GM21529 (cell line): ENCODE data around the gene HOXA7.

ENCODE experiments used
- ATAC-seq: cut with Tn5 transposase; IDR thresholded peaks from one replicate; pipeline ENCODE4 v1.9.1; 2021; ENCODE audit not compliant: unreplicated experiment

HOXA7 gene

DNA sequence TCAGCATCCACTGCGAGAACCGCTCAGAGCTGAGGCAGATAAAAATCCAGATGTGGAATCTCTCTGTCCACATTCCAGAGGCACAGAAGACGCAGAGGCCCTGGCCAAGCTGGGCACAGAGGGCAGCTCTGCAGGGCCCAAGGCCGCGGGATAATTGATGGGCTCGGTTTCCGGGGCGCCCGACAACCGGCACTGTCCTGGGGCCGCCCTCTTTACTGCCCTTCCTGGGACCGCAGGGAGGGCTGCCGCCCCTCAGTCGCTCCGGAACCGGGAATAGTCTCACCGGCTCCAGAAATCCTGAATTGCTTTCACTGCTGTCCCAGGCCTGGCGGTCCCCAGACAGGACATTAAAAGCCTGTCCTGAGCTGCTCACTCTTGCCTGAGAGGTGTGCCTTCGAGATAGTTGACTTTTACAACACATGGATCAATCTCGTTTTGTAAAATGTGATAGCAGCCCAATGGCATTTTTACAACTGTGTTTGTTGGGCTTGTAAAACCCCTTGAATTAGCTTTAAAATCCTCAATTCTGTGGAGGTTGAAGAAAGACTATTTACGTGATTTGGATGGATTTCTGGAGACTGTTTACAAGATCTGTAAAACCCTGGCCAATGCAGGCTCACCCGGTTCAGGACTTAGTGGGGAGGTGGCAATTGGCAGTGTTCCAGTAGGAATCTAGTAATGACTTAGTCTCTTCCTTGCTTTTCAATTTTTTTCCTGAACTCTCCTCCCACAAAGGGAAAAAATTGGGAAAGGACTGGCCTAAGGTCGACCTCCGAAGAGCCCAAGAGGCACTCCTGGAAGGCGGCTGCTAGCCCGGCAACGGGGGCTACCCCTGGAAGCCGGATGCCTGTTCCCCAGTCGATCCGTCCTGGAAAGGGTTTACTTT, 7.5 kb downstream of the HOXA7 start:
- no peak for ATAC-seq

- no peak for ATAC-seq
These were observed 8.3 kb downstream of the HOXA7 start for GRCh38 chr7:27148031-27148755.

DNA sequence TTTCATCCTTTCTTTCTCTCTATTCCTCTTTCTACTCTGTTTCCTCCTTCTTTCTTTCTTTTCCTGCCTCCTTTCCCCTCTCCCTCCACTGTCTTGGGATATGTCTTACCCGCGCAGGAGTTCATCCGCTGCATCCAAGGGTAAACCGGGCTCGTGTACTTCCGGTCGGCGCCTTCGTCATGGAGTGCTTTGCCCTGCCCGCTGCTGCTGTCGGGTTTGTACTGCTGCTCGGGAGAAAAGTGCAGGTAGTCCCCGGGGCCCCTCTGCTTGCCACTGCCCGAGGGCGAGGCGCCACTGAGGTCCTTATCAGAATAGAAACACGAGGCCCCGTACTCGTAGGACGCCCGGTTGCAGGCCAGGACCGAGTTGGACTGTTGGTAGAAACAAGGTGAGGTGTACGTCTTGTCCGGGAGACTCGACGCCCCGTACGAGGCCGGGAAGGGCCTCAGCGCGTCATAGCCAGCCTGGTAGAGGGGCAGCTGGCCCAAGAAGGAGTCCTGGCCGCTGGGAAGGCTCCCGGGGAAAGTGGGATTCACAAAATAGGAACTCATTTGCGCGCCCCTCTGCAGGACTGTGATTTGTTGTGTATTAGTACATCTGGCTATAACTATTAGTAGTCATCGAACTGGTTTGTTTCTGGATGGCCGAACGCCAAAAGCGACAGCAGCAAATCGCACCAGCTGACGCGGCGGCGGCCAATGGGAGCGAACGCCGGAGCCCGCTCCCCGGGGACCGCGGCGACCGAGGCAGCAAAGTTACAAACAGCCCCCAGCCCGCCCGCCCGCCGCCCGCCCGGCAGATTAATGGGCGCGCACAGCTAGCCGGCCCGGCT, 9.1 kb downstream of the HOXA7 start, which contains the start of gene HOXA6:
Gene HOXA6, minus strand, starts transcription at position 576 of the 832 bp plus-strand sequence. Its CDS starts 25 bp downstream, at position 551.
- no peak for ATAC-seq

GRCh38 chr7:27146491-27147198, 9.8 kb downstream of the HOXA7 start:
- no peak for ATAC-seq

DNA sequence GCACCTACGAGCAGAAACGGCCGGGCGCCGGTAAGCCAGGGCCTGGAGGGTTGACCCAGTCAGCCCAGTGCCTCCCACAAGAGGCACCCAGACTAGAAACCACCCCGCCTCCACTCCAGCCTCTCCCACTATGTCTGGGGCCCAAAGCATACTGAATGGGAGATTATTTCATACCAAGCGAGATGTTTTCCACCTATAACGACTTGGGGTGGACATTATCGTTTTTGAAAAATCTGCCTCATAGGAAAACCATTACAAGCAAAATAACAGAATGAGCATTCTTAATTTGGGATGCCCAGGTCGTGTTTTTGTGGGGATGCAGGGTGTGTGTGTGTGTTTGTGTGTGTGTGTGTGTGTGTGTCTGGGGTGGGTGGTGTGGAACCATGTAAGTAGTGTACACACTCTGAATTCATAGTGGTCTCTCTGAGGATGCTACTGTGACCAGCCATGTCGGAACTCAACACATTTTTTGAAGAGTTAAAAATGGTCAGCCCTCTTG, 10.5 kb downstream of the HOXA7 start:
- no peak for ATAC-seq

DNA sequence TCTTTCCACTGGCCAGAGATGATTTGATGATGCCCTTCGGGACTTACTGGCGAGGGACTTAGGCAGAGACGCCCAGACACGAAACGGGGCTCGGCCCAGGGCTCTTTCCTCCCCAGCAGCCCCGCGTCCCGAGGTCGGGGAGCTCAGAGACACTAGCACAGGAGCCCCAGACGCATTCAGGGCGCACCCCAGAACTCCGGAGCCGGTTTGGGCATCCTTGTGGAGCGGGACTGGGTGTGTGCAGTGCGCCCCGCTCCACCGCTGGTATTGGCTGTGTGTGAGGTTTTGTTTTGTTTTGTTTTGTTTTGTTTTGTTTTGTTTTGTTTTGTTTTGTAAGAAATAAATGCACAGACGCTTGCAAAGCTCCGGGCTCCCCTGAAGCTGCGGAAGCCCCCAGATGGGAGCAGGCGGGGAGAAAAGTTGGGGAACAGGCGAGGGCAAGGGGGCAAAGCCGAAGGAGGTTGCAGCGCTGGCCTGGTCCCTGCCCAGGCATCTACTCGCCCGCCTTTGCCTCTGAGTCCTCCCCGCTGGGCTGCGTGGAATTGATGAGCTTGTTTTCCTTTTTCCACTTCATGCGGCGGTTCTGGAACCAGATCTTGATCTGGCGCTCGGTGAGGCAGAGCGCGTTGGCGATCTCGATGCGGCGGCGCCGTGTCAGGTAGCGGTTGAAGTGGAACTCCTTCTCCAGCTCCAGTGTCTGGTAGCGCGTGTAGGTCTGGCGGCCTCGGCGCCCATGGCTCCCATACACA, 11.1 kb downstream of the HOXA7 start:
- no peak for ATAC-seq

DNA sequence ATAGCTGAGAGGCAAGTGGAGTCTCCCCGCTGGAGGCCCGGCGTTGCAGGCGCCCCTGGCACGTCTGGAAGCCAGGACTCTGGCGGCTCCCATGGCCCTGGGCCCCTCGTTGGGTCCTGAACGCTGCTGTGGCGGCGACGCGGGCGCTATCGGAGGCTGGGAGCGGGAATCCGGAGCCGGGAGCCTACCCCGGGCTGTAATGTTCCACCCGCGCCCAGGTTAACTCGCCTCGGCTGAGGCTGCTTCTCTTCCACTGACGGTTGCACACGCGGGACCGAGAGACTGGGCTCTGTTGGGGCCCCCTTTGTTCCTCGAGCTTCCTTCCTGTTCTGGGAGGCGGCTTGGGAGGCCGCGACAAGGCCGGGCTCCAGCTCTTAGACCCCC, 11.7 kb downstream of the HOXA7 start:
- no peak for ATAC-seq

- no peak for ATAC-seq
These were observed 12.3 kb downstream of the HOXA7 start for GRCh38 chr7:27143950-27144780.

DNA sequence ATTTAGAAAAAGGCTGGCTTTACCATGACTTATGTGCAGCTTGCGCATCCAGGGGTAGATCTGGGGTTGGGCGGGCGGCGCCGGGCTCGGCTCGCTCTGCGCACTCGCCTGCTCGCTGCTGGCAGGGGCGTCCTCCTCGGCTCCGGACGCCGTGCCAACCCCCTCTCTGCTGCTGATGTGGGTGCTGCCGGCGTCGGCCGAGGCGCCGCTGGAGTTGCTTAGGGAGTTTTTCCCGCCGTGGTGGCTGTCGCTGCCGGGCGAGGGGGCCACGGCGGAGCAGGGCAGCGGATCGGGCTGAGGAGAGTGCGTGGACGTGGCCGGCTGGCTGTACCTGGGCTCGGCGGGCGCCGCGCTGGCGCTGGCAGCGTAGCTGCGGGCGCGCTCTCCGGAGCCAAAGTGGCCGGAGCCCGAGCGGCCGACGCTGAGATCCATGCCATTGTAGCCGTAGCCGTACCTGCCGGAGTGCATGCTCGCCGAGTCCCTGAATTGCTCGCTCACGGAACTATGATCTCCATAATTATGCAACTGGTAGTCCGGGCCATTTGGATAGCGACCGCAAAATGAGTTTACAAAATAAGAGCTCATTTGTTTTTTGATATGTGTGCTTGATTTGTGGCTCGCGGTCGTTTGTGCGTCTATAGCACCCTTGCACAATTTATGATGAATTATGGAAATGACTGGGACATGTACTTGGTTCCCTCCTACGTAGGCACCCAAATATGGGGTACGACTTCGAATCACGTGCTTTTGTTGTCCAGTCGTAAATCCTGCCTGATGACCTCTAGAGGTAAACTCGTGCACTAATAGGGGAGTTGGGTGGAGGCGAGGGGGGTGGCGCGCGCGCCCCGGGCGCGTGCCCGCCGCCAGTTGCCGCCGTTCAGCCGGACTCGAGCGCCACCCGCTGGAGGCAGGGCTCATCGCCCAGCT, 13.2 kb downstream of the HOXA7 start, which contains the start of gene HOXA5:
Gene HOXA5, minus strand, starts transcription at position 659 of the 927 bp plus-strand sequence. Its CDS starts 74 bp downstream, at position 585.
- ATAC-seq: no peak

- no peak for ATAC-seq
These were observed 13.9 kb downstream of the HOXA7 start for GRCh38 chr7:27142580-27143022.

DNA sequence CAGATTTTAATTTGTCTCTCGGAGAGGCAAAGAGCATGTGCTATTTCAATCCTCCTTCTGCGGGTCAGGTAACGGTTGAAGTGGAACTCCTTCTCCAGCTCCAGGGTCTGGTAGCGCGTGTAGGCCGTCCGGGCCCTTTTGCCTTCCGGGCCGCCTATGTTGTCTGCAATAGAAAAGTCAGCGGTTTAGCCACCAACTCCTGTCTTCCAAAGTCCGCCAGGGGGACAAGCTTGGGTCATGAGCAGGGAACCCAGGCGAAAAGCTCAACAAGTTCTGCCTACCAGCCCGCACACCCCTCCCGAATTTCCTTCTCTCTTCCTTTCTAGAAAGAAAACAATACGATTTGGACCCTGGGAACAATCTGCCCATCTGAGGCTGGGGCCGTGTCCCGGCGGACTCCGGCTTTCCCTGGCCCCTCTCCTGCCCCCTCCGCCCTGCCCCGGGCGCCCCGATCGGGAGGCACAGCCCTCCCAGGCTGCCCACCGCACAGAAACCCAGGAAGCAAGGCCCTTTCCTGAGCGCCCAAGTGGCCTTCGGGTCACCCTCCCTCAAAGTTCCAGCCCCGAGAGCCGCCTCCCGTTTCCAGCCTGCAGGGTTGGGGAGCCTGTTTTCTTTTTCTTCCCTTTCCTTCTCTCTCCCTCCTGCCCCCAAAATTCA, 14.4 kb downstream of the HOXA7 start:
- no peak for ATAC-seq

- ATAC-seq: no peak
These were observed 15.1 kb downstream of the HOXA7 start for GRCh38 chr7:27141137-27141922.

- no peak for ATAC-seq
These were observed 16.2 kb downstream of the HOXA7 start for GRCh38 chr7:27140126-27140857.

GRCh38 chr7:27139334-27140125, 16.9 kb downstream of the HOXA7 start:
- no peak for ATAC-seq

DNA sequence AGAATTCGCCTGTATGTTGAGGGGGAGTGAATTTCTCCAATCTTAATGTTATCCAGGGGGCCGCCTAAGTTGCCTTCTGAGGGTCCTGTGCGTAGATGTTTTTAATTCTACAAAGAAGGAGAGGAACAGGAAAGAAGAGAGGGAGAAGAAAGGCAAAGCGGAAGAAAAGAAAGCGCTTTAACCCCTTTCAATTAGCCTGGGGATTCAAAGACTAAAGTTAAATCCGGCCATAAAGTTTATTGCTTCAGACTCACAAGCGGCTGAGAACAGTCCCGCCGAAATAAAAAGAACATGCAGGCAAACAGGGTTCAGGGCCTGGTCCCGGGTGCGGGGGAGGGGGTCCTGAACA, 17.5 kb downstream of the HOXA7 start:
- no peak for ATAC-seq
